Measurements from ENCODE around the gene APBA1.

GRCh38 chr9:69548681-69549080 is 123.5 kb downstream of the APBA1 start:
- TF ChIP-seq, protein P1, sequence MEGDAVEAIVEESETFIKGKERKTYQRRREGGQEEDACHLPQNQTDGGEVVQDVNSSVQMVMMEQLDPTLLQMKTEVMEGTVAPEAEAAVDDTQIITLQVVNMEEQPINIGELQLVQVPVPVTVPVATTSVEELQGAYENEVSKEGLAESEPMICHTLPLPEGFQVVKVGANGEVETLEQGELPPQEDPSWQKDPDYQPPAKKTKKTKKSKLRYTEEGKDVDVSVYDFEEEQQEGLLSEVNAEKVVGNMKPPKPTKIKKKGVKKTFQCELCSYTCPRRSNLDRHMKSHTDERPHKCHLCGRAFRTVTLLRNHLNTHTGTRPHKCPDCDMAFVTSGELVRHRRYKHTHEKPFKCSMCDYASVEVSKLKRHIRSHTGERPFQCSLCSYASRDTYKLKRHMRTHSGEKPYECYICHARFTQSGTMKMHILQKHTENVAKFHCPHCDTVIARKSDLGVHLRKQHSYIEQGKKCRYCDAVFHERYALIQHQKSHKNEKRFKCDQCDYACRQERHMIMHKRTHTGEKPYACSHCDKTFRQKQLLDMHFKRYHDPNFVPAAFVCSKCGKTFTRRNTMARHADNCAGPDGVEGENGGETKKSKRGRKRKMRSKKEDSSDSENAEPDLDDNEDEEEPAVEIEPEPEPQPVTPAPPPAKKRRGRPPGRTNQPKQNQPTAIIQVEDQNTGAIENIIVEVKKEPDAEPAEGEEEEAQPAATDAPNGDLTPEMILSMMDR (IDR thresholded peaks at IDR 0.05): no peak
- TF ChIP-seq POLR2A (IDR thresholded peaks at IDR 0.05): no peak

Measured in heart left ventricle (tissue), 13 donors.